GM10266 (cell line): ENCODE measurements around the gene EIF5A.

ENCODE experiments used
- DNase-seq: peaks from one replicate; pipeline ENCODE4 v3.0.0; 2012; ENCODE audit errors: extremely low spot score
- CTCF ChIP-seq: IDR thresholded peaks from 2 replicates; pipeline ENCODE4 v1.5.1; 2012; ENCODE audit warnings: mild to moderate bottlenecking, low read depth; ENCODE audit not compliant: control insufficient read depth, insufficient read depth; ENCODE audit errors: missing control alignments

EIF5A gene

GRCh38 chr17:7289256-7290032 lies 18.0 kb upstream of the EIF5A start:
- no peak for TF ChIP-seq CTCF
- DNase-seq: peak; percentile 14

- no peak for TF ChIP-seq CTCF
- no peak for DNase-seq
Measured at GRCh38 chr17:7290166-7290565, 17.3 kb upstream of the EIF5A start.

- no peak for DNase-seq
- TF ChIP-seq CTCF: no peak
Measured at GRCh38 chr17:7290685-7291084, 16.7 kb upstream of the EIF5A start.

- no peak for TF ChIP-seq CTCF
- peak; percentile 19 for DNase-seq
Measured at GRCh38 chr17:7292194-7292593, 15.2 kb upstream of the EIF5A start.

GRCh38 chr17:7292729-7293128 lies 14.7 kb upstream of the EIF5A start:
- TF ChIP-seq CTCF: no peak
- peak; percentile 30 for DNase-seq

GRCh38 chr17:7293159-7293558 lies 14.3 kb upstream of the EIF5A start:
- peak; percentile 23 for DNase-seq

More at GRCh38 chr17:7293159-7293558, 14.3 kb upstream of the EIF5A start:
- no peak for TF ChIP-seq CTCF
